HG02973 (cell line): Measurements from ENCODE around the gene FAM131A.

Source experiments
- ATAC-seq: cut with Tn5 transposase; IDR thresholded peaks from one replicate; pipeline ENCODE4 v1.9.1; 2021; ENCODE audit warnings: moderate library complexity; ENCODE audit not compliant: unreplicated experiment

The FAM131A gene

GRCh38 chr3:184388936-184389230, 51.5 kb downstream of the FAM131A start:
- ATAC-seq: no peak

- ATAC-seq: no peak
Measured at GRCh38 chr3:184389384-184389783, 52.0 kb downstream of the FAM131A start.

GRCh38 chr3:184389935-184390528, 52.6 kb downstream of the FAM131A start:
- ATAC-seq: no peak

- no peak for ATAC-seq
Measured at GRCh38 chr3:184391266-184391665, 53.9 kb downstream of the FAM131A start.

GRCh38 chr3:184395320-184395660, 57.9 kb downstream of the FAM131A start:
- no peak for ATAC-seq
